HG02759 (cell line): ENCODE results near the gene UNC93B1.
"Not testable (repeated sequence)": the region's sequence is repeated elsewhere in the genome, so short reads cannot be mapped to it uniquely, and the experiment has no call there.

Source experiments
- ATAC-seq: cut with Tn5 transposase; IDR thresholded peaks from one replicate; pipeline ENCODE4 v1.9.1; 2021; ENCODE audit warnings: mild to moderate bottlenecking, moderate library complexity; ENCODE audit not compliant: unreplicated experiment

Gene UNC93B1

DNA sequence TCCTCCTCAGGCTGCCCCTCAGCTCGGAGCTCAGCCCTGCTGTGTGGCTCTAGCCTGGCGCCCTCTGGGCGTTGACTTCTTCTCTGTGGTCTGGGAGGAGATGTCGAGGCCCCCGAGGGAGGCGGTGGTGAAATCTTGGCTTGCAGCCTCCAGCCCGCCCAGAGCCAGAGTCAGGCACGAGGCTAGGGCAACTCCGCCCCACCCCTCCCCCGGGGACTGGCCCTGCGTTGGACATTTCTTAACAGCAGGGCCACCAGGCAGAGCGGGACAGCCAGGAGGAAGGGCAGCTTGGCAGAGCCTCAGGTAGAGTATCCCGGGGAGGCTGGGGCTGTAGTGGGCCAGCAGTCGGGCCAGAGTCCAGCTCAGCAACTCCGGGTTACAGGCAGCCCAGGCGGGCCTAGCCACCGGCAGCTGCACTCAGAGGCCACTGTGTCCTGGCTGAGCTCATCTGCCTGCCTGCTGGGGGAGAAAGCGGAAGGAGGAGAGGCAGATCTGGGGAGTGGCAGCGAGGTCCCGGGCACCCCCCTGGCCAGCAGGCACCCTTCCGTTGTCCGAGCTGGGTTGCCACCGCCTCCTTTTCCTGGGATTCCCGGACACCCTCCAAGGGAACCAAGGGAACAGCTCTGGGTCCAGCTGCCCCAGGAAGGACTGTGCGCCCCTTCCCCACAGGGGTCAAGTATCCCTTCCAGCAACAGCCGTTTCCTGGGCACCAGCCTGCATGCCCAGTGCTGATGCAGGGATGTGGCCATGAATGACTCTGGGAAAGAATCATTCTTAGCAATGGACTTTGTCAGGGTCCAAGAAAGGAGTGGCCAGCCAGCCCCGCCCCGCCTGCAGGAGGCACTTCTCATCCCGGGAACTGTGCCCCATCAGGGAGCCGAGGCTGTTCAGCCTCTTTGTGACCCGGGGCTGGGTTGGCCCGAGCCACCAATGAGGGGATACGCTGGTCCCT, 6.5 kb upstream of the UNC93B1 start, which contains the start of gene ALDH3B1:
Gene ALDH3B1 (plus strand): TSS at position 238 of the 952 bp plus-strand sequence. CDS start 4,971 bp downstream, outside the sequence.
- no peak for ATAC-seq

DNA sequence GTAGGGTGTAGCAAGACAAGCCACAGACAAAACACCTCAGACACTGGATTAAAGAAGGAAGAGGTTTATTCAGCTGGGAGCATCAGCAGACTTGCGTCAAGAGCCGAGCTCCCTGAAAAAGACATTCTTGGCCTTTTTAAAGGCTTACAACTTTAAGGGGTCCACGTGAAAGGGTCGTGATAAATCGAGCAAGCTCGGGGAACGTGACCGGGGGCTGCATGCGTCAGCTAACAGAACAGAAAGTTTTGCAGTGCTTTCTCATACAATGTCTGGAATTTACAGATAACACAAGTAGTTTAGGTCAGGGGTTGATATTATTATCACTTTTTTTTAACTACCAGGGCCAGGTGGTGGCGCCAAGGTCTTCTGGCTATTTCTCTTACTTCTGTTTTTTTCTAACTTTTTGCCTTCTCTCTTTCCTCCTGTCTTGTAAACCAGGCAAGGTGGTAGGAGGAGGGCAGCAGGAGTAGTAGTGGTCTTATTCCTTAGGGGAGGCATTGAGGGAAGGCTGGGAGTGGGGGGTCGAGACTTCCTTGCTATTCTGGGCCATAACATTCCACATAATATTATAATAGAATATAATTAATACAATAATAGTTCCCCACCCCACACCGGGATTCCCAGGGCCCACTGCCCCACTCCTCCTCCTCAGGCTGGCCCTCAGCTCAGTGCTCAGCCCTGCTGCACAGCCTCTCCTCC, 5.6 kb upstream of the UNC93B1 start:
- ATAC-seq = no peak

GRCh38 chr11:68008381-68009337, 4.8 kb upstream of the UNC93B1 start:
- no peak for ATAC-seq

- no peak for ATAC-seq
These were observed 3.8 kb upstream of the UNC93B1 start for GRCh38 chr11:68007498-68008380.

- ATAC-seq = no peak
These were observed 2.8 kb upstream of the UNC93B1 start for GRCh38 chr11:68006606-68007166.

DNA sequence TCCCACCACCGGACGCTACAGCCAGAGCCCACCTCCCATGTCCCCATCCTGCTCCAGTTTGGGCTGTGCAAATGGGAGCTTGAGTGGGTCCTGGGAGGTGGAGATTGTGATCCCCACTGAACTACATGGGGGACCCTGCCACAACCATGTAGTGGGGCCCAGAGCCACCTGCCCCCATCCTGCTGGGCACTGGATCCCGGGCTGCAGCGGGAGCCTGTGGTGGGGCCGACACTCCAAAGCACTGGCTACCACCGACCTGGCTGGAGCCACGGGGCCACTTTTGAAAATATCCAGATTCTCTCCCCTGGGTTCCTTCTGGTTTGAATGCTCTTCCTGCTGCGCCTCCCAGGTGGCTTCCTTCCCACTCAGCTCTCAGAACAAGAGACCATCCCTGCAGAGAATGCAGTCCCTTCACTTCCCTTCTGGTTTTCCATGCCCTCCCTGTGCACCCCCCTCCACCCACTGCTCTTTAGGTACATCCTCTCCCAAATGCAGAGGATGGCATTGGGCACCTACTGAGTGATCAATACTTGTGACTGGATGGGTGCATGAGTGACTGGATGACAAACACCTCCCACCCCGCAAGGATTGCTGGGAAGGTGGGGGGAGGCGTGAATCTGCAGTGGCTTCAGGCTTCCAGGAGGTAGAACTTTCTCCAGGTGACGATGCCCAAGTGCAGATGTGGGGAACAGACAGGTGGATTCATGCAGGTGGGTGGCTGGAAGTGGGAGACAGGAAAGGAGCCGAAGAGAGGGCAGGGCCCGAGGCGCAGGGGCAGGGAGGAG, 846 bp upstream of the UNC93B1 start:
- ATAC-seq = no peak

DNA sequence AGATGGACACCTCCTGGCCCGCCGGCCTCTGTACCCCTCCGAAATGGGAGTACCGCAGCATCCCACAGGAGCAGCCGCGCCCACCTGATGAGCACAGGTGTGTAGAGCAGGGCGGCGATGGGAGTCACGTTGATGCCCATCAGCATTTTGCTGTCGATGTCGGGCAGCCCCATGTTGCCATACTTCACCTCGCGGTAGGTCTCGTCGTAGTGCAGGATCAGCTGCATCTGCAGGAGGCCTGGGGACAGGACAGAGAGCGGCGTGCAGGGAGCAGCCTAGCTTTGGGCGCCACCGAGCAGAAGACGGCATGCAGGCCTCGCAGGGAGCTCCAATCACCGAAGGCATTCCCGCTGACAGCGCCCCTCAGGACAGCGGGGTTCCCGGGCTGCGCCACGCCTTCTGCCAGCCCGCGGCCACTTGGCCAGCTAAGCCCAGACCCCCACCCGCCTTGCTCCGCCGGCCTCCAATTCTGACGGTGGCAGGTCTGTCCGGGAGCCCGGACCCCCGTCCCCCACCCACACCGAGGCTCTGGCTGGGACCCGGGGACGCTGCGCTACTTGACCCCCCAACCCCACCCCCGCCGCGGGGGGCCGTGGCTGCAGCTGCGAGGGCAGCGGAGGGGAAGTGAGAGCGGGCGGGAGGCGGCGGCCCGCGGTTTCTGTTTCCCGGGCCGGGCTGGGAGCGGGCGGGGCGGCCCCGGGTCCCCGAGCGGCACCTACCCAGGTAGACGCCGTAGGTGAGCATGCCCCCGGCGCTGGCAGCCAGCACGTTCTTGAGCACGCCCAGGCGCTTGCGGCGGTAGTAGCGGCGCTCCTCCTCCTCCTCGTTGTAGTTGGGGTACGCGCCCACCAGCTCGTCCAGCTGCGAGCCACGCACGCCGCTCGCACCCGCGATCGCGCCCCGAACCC, 705 bp downstream of the UNC93B1 start:
- ATAC-seq = peak; percentile 52

DNA sequence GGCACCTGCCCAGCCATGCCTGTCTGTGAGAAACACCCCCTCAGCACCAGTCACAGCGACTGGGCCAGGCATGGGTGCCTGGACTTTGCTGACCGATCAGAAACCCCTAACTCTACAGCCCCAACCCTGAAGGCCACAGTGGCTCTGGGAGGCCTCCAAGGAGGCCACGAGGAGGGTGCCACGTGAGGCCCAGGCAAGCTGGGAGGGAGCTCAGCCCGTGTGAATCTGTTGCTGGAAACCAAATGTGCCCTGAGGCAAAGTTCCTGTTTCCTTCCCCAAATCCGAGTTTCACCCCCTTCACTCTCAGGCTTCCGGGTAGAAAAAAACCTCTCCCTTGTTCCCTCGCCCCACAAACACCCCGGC, 1.3 kb downstream of the UNC93B1 start:
- peak; percentile 24 for ATAC-seq

DNA sequence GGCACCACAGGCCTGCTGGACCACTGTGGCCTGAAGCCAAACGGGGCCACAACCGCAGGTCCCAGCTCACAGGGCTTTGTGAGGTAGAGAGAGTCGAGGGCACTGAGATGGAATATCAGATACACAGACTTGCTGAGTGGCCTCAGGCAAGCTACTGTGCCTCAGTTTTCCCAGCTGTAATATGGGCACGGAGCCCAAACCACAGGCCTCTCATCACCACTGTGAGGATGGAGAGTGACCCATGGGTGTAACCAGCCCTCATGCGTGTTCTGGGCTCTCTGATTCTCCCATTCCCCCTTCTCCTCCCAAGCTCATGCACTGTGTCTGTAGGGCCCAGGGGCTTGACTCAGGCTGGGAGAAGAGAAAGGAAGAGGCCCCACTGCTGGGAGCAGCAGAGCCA, 4.2 kb downstream of the UNC93B1 start:
- no peak for ATAC-seq

- no peak for ATAC-seq
These were observed 4.7 kb downstream of the UNC93B1 start for GRCh38 chr11:67999201-67999629.

DNA sequence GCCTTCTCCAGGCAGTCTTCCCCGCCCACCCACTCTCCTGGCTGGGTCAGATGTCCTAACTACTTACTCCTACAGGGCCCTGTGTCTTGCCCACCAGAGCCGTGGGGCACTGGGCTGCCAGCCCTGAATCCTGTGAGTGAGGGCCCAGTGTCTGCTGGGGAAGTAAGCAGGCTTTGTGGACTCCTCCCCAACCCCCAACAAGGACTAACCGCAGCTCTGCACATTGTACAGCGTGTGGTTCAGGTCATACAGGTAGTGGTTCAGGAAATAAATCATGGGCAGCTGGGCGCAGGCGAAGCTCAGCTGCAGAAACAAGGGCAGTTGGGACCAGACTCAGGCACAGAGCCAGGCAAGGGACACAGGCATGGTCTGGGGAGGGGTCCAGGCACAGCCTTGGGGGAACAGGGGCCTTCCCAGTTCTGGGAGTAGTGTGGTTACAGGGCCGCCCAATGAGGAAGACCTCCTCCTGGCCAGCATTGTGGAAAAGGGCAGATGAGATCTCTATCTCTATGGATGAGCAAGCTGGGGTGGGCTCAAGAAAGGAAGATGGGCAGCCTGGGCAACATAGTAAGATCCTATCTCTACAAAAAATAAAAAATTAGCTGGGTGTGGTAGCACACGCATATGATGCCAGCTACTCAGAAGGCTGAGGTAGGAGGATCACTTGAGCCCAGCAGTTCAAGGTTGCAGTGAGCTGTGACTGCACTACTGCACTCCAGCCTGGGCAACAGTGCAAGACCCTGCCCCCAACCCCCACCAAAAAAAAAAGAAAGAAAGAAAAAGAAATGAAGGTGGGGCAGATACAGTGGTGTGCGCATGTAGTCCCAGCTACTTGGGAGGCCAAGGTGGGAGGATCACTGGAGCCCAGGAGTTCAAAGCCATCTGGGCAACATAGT, 5.5 kb downstream of the UNC93B1 start:
- no peak for ATAC-seq

DNA sequence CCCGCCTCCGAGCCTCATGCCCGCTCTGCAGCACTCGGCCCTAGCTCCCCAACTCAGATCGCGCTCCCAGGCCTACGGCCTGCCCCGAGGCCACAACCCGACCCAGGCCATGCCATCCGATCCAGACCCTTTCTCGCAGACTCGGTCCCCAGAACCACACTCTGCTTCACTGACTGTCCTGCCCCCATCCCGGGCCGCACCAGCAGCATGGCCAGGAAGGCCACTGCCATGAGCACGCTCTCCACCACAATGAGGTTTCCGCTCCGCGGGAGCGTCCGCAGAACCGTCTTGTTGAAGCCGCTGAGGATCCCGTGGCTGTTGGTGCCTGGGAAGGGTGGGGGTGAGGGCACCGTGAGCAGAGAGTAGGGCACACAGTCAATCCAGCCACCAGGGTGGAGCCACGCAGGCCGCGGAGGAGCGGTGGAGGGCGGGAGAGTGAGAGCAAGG, 6.4 kb downstream of the UNC93B1 start:
- no peak for ATAC-seq

GRCh38 chr11:67996622-67997474, 7.0 kb downstream of the UNC93B1 start:
- no peak for ATAC-seq

GRCh38 chr11:67996051-67996450, 7.8 kb downstream of the UNC93B1 start:
- ATAC-seq = no peak

GRCh38 chr11:67995579-67995978, 8.3 kb downstream of the UNC93B1 start:
- not testable (repeated sequence) for ATAC-seq

- ATAC-seq = not testable (repeated sequence)
These were observed 8.8 kb downstream of the UNC93B1 start for GRCh38 chr11:67995129-67995528.
